CD4-positive, alpha-beta T cell treated with Interleukin-4 for 4 hours (primary cell): ENCODE data around the gene ITGAX.

Source experiments
- DNase-seq: peaks from one replicate; pipeline ENCODE4 v3.0.0-alpha.2; 2020

The ITGAX gene

DNA sequence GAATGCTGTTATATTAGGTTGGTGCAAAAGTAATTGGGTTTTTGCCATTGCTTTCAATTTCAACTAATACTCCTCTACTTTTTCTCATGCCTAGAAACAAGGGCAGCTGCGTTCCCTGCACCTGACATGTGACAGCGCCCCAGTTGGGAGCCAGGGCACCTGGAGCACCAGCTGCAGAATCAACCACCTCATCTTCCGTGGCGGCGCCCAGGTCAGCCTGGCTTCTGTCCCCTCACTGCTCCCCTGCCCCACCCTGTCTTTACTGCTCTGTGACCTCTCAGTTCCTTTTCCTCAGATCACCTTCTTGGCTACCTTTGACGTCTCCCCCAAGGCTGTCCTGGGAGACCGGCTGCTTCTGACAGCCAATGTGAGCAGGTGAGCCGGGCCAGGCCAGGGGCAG, 21.7 kb downstream of the ITGAX start:
- DNase-seq, result no peak

DNA sequence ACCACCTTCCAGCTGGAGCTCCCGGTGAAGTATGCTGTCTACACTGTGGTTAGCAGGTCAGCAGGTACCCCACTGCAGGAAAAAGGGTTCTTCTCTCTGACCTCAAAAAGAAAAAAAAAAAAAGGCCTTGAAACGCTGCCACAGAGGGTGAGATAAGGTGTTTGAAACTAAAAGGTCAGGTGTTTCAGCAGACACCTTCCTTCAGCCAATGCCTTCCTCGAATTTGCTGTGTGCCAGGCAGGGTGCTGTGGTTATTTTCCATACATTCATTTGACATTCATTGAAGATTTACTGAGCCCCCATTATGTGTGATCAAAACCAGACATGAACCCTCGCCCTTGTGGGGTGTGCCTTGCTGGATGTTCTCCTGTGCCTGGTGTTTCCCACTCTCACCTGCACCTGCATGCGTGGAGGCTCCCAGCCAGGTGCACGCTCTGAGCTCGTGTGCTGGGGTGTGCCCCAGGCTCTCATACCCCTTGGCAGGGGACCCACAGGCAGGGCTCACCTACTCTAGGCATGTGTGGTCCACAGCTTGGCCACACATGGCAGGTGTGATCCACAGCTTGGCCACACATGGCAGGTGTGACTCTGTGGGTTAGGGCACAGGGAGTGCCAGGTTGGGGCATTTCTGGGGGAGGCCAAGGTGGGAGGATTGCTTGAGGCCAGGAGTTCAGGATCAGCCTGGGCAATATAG, 22.4 kb downstream of the ITGAX start:
- no peak for DNase-seq

GRCh38 chr16:31380201-31380600, 25.2 kb downstream of the ITGAX start:
- DNase-seq, result no peak

GRCh38 chr16:31382485-31383161, 27.6 kb downstream of the ITGAX start:
- DNase-seq, result peak; percentile 52

- no peak for DNase-seq
Observed at GRCh38 chr16:31385680-31386079, 30.7 kb downstream of the ITGAX start.

- DNase-seq, result peak; percentile 52
Observed at GRCh38 chr16:31386157-31386984, 31.4 kb downstream of the ITGAX start.

DNA sequence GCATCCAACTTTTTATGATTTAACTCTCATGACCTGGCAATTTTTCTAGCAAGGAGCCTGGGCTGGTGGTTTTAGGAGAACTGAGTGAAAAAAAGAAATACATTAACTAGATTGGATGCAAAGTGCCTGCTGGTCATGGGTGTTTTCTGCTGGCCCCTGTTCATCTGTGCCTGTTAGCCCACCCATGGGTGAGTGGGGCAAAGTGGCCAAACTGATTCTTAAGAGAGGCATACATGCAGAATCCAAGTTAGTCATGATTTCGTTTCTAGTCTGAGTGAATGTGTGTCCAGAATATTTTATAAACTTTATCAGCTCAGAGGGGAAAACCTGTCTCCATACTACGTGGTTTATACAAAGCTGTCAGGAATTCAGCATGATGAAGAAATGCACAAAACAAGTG, 33.6 kb downstream of the ITGAX start:
- DNase-seq, result no peak

GRCh38 chr16:31390504-31391041, 35.6 kb downstream of the ITGAX start:
- DNase-seq, result no peak

GRCh38 chr16:31393056-31393455, 38.1 kb downstream of the ITGAX start, which contains the start of gene ITGAD:
TSS of gene ITGAD (plus strand) at chr16:31393335. CDS start at chr16:31393361, 26 bp downstream.
- DNase-seq, result no peak

DNA sequence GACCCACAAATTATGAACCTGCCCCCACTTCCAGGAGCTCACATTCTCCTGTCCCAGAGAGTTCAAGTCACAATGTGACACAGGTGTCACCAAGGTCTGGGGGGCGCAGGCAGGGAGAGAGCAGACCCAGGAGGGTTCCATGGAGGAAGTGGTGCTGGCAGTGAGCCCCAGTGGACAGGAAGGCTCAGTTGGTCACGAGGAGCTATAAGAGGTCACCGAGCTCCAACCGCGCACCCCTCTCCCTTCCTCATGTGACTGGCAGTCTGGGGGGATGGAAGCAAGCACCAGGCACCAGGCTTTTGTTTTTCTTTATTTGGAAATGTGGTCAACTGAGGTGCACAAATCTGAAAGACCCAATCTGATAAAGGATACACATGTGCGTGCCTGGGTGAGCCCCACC, 40.7 kb downstream of the ITGAX start:
- DNase-seq, result no peak

DNA sequence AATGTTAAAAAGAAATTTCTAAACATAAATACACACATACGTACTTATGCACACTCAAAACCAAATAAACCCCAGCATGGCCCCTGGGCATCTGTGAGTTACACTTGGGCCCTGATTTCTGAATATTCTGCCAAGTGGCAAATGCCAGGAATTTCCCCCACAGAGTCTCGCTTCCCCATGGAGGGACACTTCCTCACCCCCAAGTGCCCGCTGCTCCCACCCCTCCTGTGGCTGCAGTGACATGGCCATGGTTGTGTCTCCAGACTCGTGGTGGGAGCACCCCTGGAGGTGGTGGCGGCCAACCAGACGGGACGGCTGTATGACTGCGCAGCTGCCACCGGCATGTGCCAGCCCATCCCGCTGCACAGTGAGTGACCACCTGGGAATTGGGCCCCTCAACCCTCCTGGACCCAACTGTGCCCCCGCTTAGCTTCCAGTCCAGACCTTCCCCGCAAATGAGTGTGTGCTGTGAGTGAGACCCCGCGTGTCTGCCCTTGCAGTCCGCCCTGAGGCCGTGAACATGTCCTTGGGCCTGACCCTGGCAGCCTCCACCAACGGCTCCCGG, 42.2 kb downstream of the ITGAX start:
- no peak for DNase-seq

GRCh38 chr16:31397701-31398100, 42.7 kb downstream of the ITGAX start:
- no peak for DNase-seq

DNA sequence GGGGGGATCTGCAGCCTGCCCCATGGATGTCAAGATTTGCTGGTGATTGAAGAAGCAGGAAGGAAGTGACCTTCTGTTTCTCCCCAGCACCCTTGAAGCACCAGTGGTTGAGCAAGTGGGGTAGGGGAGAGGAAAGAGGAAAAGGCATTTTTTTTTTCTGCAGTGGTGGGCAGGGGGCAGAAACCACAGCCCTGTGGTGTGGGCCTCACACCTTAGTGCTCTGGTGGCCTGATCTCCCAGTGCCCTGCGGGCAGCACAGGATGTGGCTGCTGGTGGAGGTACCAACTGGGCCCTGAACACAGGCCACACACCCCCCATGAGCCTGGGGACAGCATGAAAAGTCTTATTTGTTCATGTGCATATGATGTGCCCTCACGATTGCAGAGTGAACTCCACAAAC, 45.2 kb downstream of the ITGAX start:
- no peak for DNase-seq

GRCh38 chr16:31401436-31401835, 46.5 kb downstream of the ITGAX start:
- DNase-seq, result no peak

- peak; percentile 21 for DNase-seq
Observed at GRCh38 chr16:31402687-31403086, 47.7 kb downstream of the ITGAX start.

- no peak for DNase-seq
Observed at GRCh38 chr16:31403590-31404352, 48.8 kb downstream of the ITGAX start.

GRCh38 chr16:31404353-31405064, 49.5 kb downstream of the ITGAX start:
- DNase-seq, result no peak

GRCh38 chr16:31407406-31407805, 52.4 kb downstream of the ITGAX start:
- no peak for DNase-seq

DNA sequence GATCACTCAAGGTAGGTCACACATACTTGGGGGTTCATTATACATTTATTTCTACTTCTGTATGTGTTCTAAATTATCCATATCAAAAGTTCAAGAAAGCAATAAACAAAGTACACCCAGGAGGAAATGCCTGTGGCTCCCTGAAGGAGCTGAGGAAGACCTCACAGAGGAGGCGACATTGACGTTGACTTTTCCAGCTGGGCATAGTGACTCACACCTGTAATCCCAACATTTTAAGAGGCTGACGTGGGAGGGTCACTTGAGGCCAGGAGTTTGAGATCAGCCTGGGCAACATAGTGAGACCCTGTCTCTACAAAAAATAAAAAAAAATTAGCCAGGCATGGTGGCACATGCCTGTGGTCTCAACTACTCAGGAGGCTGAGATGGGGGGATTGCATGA, 54.5 kb downstream of the ITGAX start:
- DNase-seq, result no peak

- no peak for DNase-seq
Observed at GRCh38 chr16:31410082-31410481, 55.1 kb downstream of the ITGAX start.

GRCh38 chr16:31411024-31411844, 56.3 kb downstream of the ITGAX start:
- DNase-seq, result no peak
